Raji (cell line): ENCODE measurements around the gene SIX2.

Source experiments
- POLR2A ChIP-seq: IDR thresholded peaks from 2 replicates; pipeline ENCODE4 v1.6.1; 2011; ENCODE audit warnings: low read depth, low read length, control low read depth; ENCODE audit not compliant: insufficient read depth

Gene SIX2

GRCh38 chr2:45009303-45009927 is at the start of gene SIX2:
Gene SIX2 (minus strand): TSS chr2:45009452. CDS start chr2:45009110, 342 bp downstream.
- no peak for TF ChIP-seq POLR2A

- TF ChIP-seq POLR2A: no peak
These were observed 45.9 kb upstream of the SIX2 start for GRCh38 chr2:45055162-45055605.

- no peak for TF ChIP-seq POLR2A
These were observed 44.7 kb upstream of the SIX2 start for GRCh38 chr2:45053966-45054365.

- TF ChIP-seq POLR2A: no peak
These were observed 43.2 kb upstream of the SIX2 start for GRCh38 chr2:45052388-45052928.

- no peak for TF ChIP-seq POLR2A
These were observed 40.5 kb upstream of the SIX2 start for GRCh38 chr2:45049569-45050336.

- TF ChIP-seq POLR2A: no peak
These were observed 38.0 kb upstream of the SIX2 start for GRCh38 chr2:45047301-45047700.

- no peak for TF ChIP-seq POLR2A
These were observed 37.5 kb upstream of the SIX2 start for GRCh38 chr2:45046786-45047185.

GRCh38 chr2:45045706-45046105 is 36.5 kb upstream of the SIX2 start:
- TF ChIP-seq POLR2A: no peak

GRCh38 chr2:45044916-45045315 is 35.7 kb upstream of the SIX2 start:
- no peak for TF ChIP-seq POLR2A

GRCh38 chr2:45043174-45043573 is 33.9 kb upstream of the SIX2 start:
- TF ChIP-seq POLR2A: no peak

GRCh38 chr2:45042401-45042800 is 33.1 kb upstream of the SIX2 start:
- TF ChIP-seq POLR2A: no peak

GRCh38 chr2:45040786-45041185 is 31.5 kb upstream of the SIX2 start:
- TF ChIP-seq POLR2A: no peak

GRCh38 chr2:45033302-45033701 is 24.1 kb upstream of the SIX2 start:
- TF ChIP-seq POLR2A: no peak

GRCh38 chr2:45031028-45031427 is 21.8 kb upstream of the SIX2 start:
- no peak for TF ChIP-seq POLR2A

GRCh38 chr2:45030553-45030952 is 21.3 kb upstream of the SIX2 start:
- TF ChIP-seq POLR2A: no peak

GRCh38 chr2:45029215-45029614 is 20.0 kb upstream of the SIX2 start:
- TF ChIP-seq POLR2A: no peak
